HG02852 (cell line): Measurements from ENCODE around the gene UHRF1.
"Not testable (repeated sequence)": the region's sequence is repeated elsewhere in the genome, so short reads cannot be mapped to it uniquely, and the experiment has no call there.

Experiments
- ATAC-seq: cut with Tn5 transposase; IDR thresholded peaks from one replicate; pipeline ENCODE4 v1.9.1; 2021; ENCODE audit warnings: mild to moderate bottlenecking, moderate library complexity; ENCODE audit not compliant: unreplicated experiment

Gene UHRF1

GRCh38 chr19:4909156-4909896, at the start of gene UHRF1:
UHRF1 (plus strand) TSS chr19:4909501; CDS start chr19:4910886, 1,385 bp downstream.
- peak; percentile 25 for ATAC-seq

DNA sequence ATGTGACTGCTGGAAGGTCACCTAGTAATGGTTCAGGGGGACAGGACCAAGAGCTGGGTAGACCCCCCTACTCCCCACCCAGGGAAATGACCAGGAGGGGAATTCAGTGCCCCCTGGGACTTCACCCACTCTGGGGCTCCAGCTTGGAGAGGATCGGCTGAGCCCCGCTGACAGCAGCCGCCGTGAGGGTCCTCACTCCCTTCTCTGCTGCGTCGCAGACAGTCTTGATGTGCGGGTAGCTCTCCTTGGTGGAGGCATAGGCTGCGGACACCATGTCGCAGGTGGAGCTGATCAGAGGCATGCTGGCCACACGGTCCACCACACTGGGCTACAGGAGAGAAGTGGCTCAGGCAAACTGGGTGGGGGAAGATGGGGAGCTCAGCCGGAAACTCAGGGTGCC, 49.6 kb upstream of the UHRF1 start:
- ATAC-seq, result no peak

- ATAC-seq, result no peak
These were observed 48.2 kb upstream of the UHRF1 start for GRCh38 chr19:4861147-4861546.

- ATAC-seq, result no peak
These were observed 42.5 kb upstream of the UHRF1 start for GRCh38 chr19:4866595-4867424.

DNA sequence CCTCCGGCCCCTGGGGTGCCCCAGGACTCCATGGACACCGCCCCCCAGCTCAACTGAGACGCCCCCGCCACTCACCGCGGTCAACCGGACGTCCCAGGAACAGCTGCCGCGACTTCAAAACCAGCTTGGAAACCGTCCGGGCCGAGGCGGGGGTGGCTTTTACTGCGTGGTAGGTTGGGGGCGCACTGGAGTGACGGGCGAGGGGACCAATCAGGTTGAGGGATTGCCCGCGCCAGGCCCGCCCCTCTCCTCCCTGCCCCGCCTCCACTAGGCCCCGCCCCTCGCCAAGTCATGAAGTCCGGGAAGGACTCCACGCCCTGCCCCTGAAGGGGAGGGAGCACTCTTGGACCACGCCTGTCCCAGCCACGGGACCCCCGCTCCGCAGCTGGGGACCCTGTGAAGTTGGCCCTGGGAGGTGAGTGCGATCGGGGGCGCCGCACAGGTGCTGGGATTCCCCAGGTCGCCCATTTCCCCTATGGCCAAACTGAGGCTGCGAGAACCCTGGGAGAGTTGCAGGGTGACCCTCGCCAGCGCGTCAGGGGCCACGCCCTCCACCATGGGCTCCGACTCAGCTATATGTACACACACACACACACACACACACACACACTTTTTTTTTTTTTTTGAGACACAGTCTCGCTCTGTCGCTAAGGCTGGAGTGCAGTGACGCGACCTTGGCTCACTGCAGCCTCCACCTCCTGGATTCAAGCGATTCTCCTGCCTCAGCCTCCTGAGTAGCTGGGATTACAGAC, 41.6 kb upstream of the UHRF1 start, which contains the start of gene PLIN3:
Gene PLIN3, minus strand, starts transcription at position 134 of the 752 bp plus-strand sequence. CDS start 6,273 bp downstream, outside the sequence.
- peak; percentile 67 for ATAC-seq

- ATAC-seq, result no peak
These were observed 40.9 kb upstream of the UHRF1 start for GRCh38 chr19:4868286-4868834.

- ATAC-seq, result no peak
These were observed 39.1 kb upstream of the UHRF1 start for GRCh38 chr19:4870025-4870700.

DNA sequence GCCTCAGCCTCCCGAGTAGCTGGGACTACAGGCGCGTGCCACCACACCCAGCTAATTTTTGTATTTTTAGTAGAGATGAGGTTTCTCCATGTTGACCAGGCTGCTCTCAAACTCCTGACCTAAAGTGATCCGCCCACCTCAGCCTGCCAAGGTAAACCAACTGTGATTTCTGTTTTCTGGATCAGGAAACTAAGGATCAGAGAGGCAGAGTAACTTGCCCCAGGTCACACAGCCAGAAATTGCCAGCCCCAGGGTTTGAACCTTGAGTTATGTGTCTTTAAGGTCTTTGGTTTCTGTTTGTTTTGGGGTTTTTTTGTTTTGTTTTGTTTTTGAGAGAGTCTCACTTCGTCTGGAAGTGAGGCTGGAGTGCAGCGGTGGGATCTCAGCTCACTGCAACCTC, 37.6 kb upstream of the UHRF1 start:
- ATAC-seq, result no peak

DNA sequence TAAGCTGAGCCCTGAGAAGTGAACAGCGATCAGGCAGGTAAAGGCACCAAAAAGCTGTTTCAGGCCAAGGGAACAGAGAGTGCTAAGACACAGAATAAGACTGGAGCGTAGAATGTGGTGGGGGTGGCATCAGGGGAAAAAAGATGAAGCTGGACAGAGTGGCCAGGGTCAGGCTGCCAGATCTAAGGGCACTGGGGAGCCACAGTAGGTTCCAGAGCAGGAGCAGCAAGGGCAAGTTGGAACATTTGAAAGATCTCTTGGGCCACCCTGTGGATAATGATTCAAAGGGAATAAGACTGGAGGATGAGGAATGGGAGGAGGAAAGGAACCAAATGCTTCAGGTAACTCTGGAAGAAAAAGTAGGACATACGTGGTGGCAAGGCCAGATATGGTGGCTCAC, 35.4 kb upstream of the UHRF1 start:
- ATAC-seq, result no peak

GRCh38 chr19:4877753-4878490, 31.4 kb upstream of the UHRF1 start:
- ATAC-seq, result no peak

DNA sequence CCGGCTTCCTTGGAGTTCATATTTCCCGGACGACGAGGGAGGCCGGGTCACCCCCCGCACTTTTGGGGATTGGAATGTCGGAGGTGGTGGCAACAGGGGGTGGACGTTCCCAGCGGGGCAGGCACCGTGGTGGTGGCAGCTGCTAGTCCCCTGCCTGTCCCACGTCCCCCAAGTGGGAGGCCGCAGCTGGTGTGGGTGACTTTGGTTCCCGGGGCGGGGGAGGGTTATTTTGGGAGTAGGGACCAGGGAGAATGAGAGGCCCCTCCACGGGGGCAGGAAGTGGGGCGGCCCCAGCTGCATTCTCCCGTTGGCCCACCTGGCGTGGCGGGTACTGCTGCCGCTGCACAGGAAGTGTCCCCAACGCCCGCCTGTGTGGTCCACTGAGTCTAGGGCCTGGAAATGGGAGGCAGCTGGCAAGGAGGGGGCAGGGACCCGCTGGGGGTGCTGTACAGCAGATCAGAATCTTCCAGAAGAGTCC, 30.8 kb upstream of the UHRF1 start:
- ATAC-seq, result no peak

- ATAC-seq, result no peak
These were observed 30.3 kb upstream of the UHRF1 start for GRCh38 chr19:4879041-4879440.

DNA sequence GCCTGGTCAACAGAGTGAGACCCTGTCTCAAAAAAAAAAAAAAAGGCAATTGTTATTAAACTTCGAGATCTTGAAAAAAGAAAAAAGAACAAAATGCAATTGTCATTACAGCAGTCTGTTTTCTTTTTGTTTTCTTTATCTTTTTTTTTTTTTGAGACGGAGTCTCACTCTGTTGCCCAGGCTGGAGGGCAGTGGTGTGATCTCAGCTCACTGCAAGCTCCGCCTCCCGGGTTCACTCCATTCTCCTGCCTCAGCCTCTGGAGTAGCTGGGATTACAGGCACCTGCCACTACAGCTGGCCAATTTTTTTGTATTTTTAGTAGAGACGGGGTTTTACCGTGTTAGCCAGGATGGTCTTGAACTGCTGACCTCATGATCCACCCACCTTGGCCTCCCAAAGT, 26.4 kb upstream of the UHRF1 start:
- not testable (repeated sequence) for ATAC-seq

- ATAC-seq, result not testable (repeated sequence)
These were observed 24.3 kb upstream of the UHRF1 start for GRCh38 chr19:4884993-4885392.

DNA sequence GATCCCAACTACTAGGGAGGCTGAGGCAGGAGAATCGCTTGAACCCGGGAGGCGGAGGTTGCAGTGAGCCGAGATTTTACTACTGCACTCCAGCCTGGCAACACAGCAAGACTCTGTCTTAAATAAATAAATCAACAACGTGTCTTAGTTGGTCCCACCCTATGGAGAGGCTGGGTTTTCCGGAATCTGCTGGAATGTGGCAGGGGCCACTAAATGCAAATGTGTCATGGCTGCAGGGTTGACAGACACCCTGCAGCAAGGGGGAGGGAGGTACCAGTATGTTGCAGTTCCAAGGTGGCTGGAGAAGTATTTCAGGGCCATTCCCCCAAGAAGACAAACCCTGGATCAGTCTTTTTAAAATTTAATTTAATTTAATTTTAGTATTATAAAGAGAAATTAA, 21.5 kb upstream of the UHRF1 start:
- ATAC-seq, result not testable (repeated sequence)

- no peak for ATAC-seq
These were observed 20.1 kb upstream of the UHRF1 start for GRCh38 chr19:4889034-4889815.

GRCh38 chr19:4891066-4891465, 18.2 kb upstream of the UHRF1 start:
- ATAC-seq, result no peak

DNA sequence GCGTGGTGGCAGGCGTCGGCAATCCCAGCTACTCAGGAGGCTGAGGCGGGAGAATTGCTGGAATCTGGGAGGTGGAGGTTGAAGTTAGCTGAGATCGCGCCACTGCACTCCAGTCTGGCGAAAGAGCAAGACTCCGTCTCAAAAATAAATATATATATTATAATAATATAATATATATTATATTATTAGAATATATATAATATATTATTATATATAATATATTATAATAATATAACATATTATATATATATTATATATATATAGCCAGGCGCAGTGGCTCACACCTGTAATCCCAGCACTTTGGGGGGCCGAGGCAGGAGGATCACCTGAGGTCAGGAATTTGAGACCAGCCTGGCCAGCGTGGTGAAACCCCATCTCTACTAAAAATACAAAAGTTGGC, 16.3 kb upstream of the UHRF1 start:
- ATAC-seq, result not testable (repeated sequence)

DNA sequence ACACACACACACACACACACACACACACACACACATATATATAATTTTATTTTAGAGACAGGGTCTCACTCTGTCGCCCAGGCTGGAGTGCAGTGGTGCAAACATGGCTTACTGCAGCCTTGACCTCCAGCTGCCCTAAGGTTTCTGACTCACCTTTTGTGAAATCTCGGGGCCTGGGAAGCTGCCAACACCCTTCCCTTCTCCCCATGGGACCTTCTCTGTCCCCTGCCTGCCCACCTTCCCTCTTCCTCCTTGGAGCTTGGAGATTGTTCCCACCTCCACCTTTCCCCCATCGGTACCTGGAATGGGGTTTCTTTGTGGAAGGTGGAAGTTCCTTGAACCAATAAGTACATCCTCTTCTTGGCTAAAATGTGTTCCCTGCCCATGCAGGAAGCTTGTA, 12.9 kb upstream of the UHRF1 start:
- ATAC-seq, result no peak
